Measurements from ENCODE around the gene MON2. TPM values are rescaled to one million over a fixed set of nuclear protein-coding genes. Genes with fewer than 3 reads are reported as not detected.
"Not testable (repeated sequence)": the region's sequence is repeated elsewhere in the genome, so short reads cannot be mapped to it uniquely, and the experiment has no call there.

Gene MON2
- total RNA-seq, 1 experiment from 2014 or later = 32.8 TPM

DNA sequence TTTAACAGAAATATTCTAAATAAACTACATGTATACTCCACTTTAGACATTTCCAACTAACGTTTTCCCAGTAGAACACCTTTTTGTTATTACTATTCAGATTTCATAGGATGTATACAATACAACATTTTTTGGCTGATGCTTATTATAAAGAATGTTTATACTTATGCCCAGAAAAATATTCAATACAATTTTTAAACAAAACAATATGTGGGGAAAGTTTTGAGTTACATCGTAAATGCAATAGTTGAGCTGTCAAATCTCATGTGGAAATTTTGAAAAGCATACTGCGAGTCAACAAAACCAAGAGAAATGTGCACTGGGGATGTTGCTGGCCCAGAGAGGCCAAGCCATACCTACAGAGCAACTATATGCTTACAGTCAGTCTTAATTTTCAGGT is 18.2 kb upstream of the MON2 start:
- POLR2A ChIA-PET (ENCODE audit: unreplicated experiment) = no interaction called here

DNA sequence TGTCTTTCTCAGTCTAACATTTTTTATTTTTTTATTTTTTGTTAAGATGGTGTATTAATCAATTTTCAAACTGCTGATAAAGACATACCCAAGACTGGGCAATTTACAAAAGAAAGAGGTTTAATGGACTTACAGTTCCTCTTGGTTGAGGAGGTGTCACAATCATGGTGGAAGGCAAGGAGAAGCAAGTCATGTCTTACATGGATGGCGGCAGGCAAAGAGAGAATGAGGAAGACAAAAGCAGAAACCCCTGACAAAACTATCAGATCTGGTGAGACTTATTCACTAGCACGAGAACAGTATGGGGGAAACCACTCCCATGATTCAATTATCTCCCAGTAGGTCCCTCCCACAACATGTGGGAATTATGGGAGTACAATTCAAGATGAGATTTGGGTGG is 11.2 kb upstream of the MON2 start:
- H3K27me3 ChIP-seq (ENCODE audit: insufficient read depth, low read depth); H3K79me2 ChIP-seq (ENCODE audit: low read depth); BruUV-seq (replicated peaks); H3K9me2 ChIP-seq (ENCODE audit: insufficient read depth); DNase-seq; H3K27ac ChIP-seq; H3F3A ChIP-seq (ENCODE audit: insufficient read depth, low read depth); H4K20me1 ChIP-seq (ENCODE audit: insufficient read depth); H3K4me2 ChIP-seq; H2AFZ ChIP-seq; H3K36me3 ChIP-seq (ENCODE audit: low read depth); H3K9me3 ChIP-seq (ENCODE audit: insufficient read depth, low read depth); H3K4me3 ChIP-seq; intact Hi-C loops (cut with micrococcal nuclease; ENCODE audit: unreplicated experiment); CTCF ChIA-PET; H3K4me1 ChIP-seq (replicated peaks; ENCODE audit: insufficient read depth): not testable (repeated sequence)
- POLR2A ChIA-PET (ENCODE audit: unreplicated experiment) = interaction anchor here (0.6 kb wide), 1 partner anchor 34 kb away, joined by 4 read pairs; no protein-coding TSS in a partner anchor

More for the DNA sequence above, 18.2 kb upstream of the MON2 start:
- Histone ChIP-seq H3F3A (ENCODE audit: insufficient read depth, low read depth) (no peaks in the 10 kb centered on the region), H3K79me2 (ENCODE audit: low read depth) (no peaks in the 10 kb centered on the region), H2AFZ (no peak overlapping the region), H3K27ac (no peak overlapping the region), H3K9me2 (ENCODE audit: insufficient read depth) (no peaks in the 10 kb centered on the region), H3K4me1 (replicated peaks; ENCODE audit: insufficient read depth) (no peaks in the 10 kb centered on the region), H3K4me2 (no peak overlapping the region), H3K36me3 (ENCODE audit: low read depth) (no peaks in the 10 kb centered on the region), H3K4me3 (no peak overlapping the region), H4K20me1 (ENCODE audit: insufficient read depth) (no peaks in the 10 kb centered on the region), H3K9me3 (ENCODE audit: insufficient read depth, low read depth) (no peaks in the 10 kb centered on the region), H3K27me3 (ENCODE audit: insufficient read depth, low read depth) (no peaks in the 10 kb centered on the region)
- DNase-seq = no peak
- TF ChIP-seq EZH2 (IDR thresholded peaks at IDR 0.05; ENCODE audit: low read depth) = no peak
- TF ChIP-seq, protein P1, sequence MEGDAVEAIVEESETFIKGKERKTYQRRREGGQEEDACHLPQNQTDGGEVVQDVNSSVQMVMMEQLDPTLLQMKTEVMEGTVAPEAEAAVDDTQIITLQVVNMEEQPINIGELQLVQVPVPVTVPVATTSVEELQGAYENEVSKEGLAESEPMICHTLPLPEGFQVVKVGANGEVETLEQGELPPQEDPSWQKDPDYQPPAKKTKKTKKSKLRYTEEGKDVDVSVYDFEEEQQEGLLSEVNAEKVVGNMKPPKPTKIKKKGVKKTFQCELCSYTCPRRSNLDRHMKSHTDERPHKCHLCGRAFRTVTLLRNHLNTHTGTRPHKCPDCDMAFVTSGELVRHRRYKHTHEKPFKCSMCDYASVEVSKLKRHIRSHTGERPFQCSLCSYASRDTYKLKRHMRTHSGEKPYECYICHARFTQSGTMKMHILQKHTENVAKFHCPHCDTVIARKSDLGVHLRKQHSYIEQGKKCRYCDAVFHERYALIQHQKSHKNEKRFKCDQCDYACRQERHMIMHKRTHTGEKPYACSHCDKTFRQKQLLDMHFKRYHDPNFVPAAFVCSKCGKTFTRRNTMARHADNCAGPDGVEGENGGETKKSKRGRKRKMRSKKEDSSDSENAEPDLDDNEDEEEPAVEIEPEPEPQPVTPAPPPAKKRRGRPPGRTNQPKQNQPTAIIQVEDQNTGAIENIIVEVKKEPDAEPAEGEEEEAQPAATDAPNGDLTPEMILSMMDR (conservative IDR thresholded peaks at IDR 0.05) = no peak
- intact Hi-C loops (cut with micrococcal nuclease; ENCODE audit: unreplicated experiment) = no loop called here
- no TSS peak for BruUV-seq (replicated peaks)
- CTCF ChIA-PET = no interaction called here

DNA sequence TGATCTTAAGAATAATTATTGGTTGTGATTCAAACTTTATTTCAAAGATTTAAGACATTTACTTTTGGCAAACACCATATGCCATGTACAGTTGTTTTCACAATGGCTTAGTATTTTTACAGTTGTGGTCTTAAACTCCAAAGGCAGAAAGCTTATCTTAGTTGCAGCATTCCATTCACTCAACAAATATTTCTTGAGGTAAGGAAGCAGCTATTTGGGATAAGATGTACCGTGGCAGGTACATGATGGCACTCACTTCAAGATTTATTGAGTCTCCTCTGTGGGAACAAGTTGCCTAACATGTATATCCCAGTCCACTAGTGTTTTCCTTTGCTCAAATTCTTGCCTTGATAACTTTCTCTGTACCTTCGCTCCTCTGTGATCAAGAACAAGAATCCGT is 8.0 kb upstream of the MON2 start:
- no peaks in the 10 kb centered on the region for H3K27me3 ChIP-seq (ENCODE audit: insufficient read depth, low read depth)
- POLR2A ChIA-PET (ENCODE audit: unreplicated experiment) = no interaction called here
- H4K20me1 ChIP-seq (ENCODE audit: insufficient read depth) = no peaks in the 10 kb centered on the region
- H3K79me2 ChIP-seq (ENCODE audit: low read depth) = no peaks in the 10 kb centered on the region
- intact Hi-C loops (cut with micrococcal nuclease; ENCODE audit: unreplicated experiment) = no loop called here
- no TSS peak for BruUV-seq (replicated peaks)
- CTCF ChIA-PET = no interaction called here
- H3K36me3 ChIP-seq (ENCODE audit: low read depth) = no peaks in the 10 kb centered on the region
- H3K4me3 ChIP-seq = no peak overlapping the region
- H3K4me2 ChIP-seq = no peak overlapping the region
- H3K4me1 ChIP-seq (replicated peaks; ENCODE audit: insufficient read depth) = no peaks in the 10 kb centered on the region
- no peak for DNase-seq
- peaks cover 6% of the 10 kb centered on the region for H3K9me3 ChIP-seq (ENCODE audit: insufficient read depth, low read depth)
- no peak overlapping the region for H2AFZ ChIP-seq
- no peaks in the 10 kb centered on the region for H3K9me2 ChIP-seq (ENCODE audit: insufficient read depth)
- no peak overlapping the region for H3K27ac ChIP-seq
- no peaks in the 10 kb centered on the region for H3F3A ChIP-seq (ENCODE audit: insufficient read depth, low read depth)
- no peak for TF ChIP-seq EZH2 (IDR thresholded peaks at IDR 0.05; ENCODE audit: low read depth)
- TF ChIP-seq, protein P1 (conservative IDR thresholded peaks at IDR 0.05) = no peak

DNA sequence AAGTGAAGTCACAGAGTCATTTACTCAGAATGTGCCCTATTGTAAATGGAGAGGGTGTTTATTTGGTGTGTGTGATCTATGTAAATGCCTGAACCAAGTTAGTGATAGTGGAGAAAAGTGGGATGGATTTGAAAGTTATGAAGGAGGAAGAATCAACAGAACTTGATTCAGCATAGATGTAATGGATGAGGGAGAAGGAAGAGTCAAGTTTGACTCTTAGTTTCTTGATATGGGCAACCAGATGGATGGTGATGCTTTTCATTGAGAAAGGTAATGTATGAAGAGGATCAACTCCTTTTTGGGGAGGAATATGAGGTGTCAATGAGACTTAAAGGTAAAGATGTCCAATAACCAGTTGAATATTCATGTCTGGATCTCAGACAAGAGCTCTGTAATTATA is 6.7 kb upstream of the MON2 start:
- Histone ChIP-seq H2AFZ (no peak overlapping the region), H3F3A (ENCODE audit: insufficient read depth, low read depth) (no peaks in the 10 kb centered on the region), H3K4me1 (replicated peaks; ENCODE audit: insufficient read depth) (no peaks in the 10 kb centered on the region), H3K9me3 (ENCODE audit: insufficient read depth, low read depth) (peaks cover 7% of the 10 kb centered on the region), H3K9me2 (ENCODE audit: insufficient read depth) (no peaks in the 10 kb centered on the region), H3K36me3 (ENCODE audit: low read depth) (no peaks in the 10 kb centered on the region), H3K4me3 (no peak overlapping the region), H3K27me3 (ENCODE audit: insufficient read depth, low read depth) (no peaks in the 10 kb centered on the region), H4K20me1 (ENCODE audit: insufficient read depth) (no peaks in the 10 kb centered on the region), H3K79me2 (ENCODE audit: low read depth) (no peaks in the 10 kb centered on the region), H3K27ac (no peak overlapping the region), H3K4me2 (no peak overlapping the region)
- intact Hi-C loops (cut with micrococcal nuclease; ENCODE audit: unreplicated experiment) = loop anchor here (10.0 kb wide), 1 partner anchor 195 kb away; the partner anchor contains the start of gene USP15
- DNase-seq = no peak
- no peak for TF ChIP-seq EZH2 (IDR thresholded peaks at IDR 0.05; ENCODE audit: low read depth)
- TF ChIP-seq, protein P1 (conservative IDR thresholded peaks at IDR 0.05) = no peak
- ChIA-PET POLR2A (ENCODE audit: unreplicated experiment) (no interaction called here), CTCF (no interaction called here)
- BruUV-seq (replicated peaks) = no TSS peak

DNA sequence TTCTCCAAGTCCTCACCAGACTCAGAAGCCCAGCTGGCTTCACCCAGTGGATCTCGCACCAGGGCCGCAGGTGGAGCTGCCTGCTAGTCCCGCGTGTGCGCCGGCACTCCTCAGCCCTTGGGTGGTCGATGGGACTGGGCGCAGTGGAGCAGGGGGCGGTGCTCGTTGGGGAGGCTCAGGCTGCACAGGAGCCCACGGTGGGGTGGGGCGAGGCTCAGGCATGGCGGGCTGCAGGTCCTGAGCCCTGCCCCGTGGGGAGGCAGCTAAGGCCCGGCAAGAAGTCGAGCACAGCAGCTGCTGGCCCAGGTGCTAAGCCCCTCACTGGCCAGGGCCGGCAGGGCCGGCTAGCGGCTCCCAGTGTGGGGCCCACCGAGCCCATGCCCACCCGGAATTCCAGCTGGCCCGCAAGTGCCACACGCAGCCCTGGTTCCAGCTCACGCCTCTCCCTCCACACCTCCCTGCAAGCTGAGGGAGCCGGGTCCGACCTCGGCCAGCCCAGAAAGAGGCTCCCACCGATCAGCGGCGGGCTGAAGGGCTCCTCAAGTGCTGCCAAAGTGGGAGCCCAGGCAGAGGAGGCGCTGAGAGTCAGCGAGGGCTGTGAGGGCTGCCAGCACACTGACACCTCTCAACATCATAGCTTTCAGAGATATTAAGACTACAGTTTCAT is 5.3 kb upstream of the MON2 start:
- intact Hi-C loops (cut with micrococcal nuclease; ENCODE audit: unreplicated experiment) = loop anchor here (10.0 kb wide), 1 partner anchor 197 kb away; the partner anchor contains the start of gene USP15
- H4K20me1 ChIP-seq (ENCODE audit: insufficient read depth); H3F3A ChIP-seq (ENCODE audit: insufficient read depth, low read depth); H3K9me2 ChIP-seq (ENCODE audit: insufficient read depth); H3K36me3 ChIP-seq (ENCODE audit: low read depth); H3K4me1 ChIP-seq (replicated peaks; ENCODE audit: insufficient read depth); H3K79me2 ChIP-seq (ENCODE audit: low read depth); H3K4me2 ChIP-seq; BruUV-seq (replicated peaks); DNase-seq; H2AFZ ChIP-seq; POLR2A ChIA-PET (ENCODE audit: unreplicated experiment); H3K27me3 ChIP-seq (ENCODE audit: insufficient read depth, low read depth); CTCF ChIA-PET; H3K4me3 ChIP-seq; H3K27ac ChIP-seq; H3K9me3 ChIP-seq (ENCODE audit: insufficient read depth, low read depth): not testable (repeated sequence)
